Measurements from ENCODE around the gene GATAD2B.

GATAD2B gene

GRCh38 chr1:153774026-153774595, 148.7 kb downstream of the GATAD2B start:
- Histone ChIP-seq H3K4me3 (ENCODE audit: low read depth, low read length, poor library complexity, severe bottlenecking) (no peak overlapping the region), H3K27me3 (ENCODE audit: insufficient read depth, low read length) (no peaks in the 10 kb centered on the region), H3K9me3 (ENCODE audit: low read length) (no peaks in the 10 kb centered on the region), H3K4me2 (ENCODE audit: low read length) (no peak overlapping the region), H3K79me2 (ENCODE audit: insufficient read depth, low read length) (no peaks in the 10 kb centered on the region), H3K4me1 (ENCODE audit: insufficient read depth, low read length, severe bottlenecking) (peaks cover 12% of the 10 kb centered on the region), H3K9me2 (ENCODE audit: low read depth, low read length) (no peaks in the 10 kb centered on the region), H3K36me3 (ENCODE audit: insufficient read depth, low read length) (peaks cover 49% of the 10 kb centered on the region), H2AFZ (ENCODE audit: low read length) (no peak overlapping the region), H3K27ac (ENCODE audit: low read depth, low read length, poor library complexity, severe bottlenecking) (no peak overlapping the region), H3K9ac (ENCODE audit: low read length) (no peak overlapping the region), H3F3A (ENCODE audit: insufficient read depth, low read length) (no peaks in the 10 kb centered on the region), H4K20me1 (ENCODE audit: insufficient read depth, low read length) (no peaks in the 10 kb centered on the region)
- TF ChIP-seq CTCF (IDR thresholded peaks at IDR 0.05; ENCODE audit: low read length) (no peak), EZH2 (IDR thresholded peaks at IDR 0.05; ENCODE audit: borderline replicate concordance, low read length) (no peak)

- H3K27ac ChIP-seq (ENCODE audit: low read depth, low read length, poor library complexity, severe bottlenecking), result no peak overlapping the region
- H3K27me3 ChIP-seq (ENCODE audit: insufficient read depth, low read length), result no peaks in the 10 kb centered on the region
- H3K9me2 ChIP-seq (ENCODE audit: low read depth, low read length), result no peaks in the 10 kb centered on the region
- no peak overlapping the region for H3K4me2 ChIP-seq (ENCODE audit: low read length)
- H3K79me2 ChIP-seq (ENCODE audit: insufficient read depth, low read length), result no peaks in the 10 kb centered on the region
- no peak overlapping the region for H2AFZ ChIP-seq (ENCODE audit: low read length)
- H3K4me3 ChIP-seq (ENCODE audit: low read depth, low read length, poor library complexity, severe bottlenecking), result no peak overlapping the region
- no peak for TF ChIP-seq CTCF (IDR thresholded peaks at IDR 0.05; ENCODE audit: low read length)
- no peak for TF ChIP-seq EZH2 (IDR thresholded peaks at IDR 0.05; ENCODE audit: borderline replicate concordance, low read length)
- peaks cover 12% of the 10 kb centered on the region for H3K4me1 ChIP-seq (ENCODE audit: insufficient read depth, low read length, severe bottlenecking)
- no peaks in the 10 kb centered on the region for H4K20me1 ChIP-seq (ENCODE audit: insufficient read depth, low read length)
- H3K9ac ChIP-seq (ENCODE audit: low read length), result no peak overlapping the region
- H3F3A ChIP-seq (ENCODE audit: insufficient read depth, low read length), result no peaks in the 10 kb centered on the region
- H3K9me3 ChIP-seq (ENCODE audit: low read length), result no peaks in the 10 kb centered on the region
- H3K36me3 ChIP-seq (ENCODE audit: insufficient read depth, low read length), result peaks cover 57% of the 10 kb centered on the region
These were observed 149.5 kb downstream of the GATAD2B start for GRCh38 chr1:153773096-153773921.

GRCh38 chr1:153771841-153772593, 150.8 kb downstream of the GATAD2B start:
- Histone ChIP-seq H3F3A (ENCODE audit: insufficient read depth, low read length) (no peaks in the 10 kb centered on the region), H3K4me3 (ENCODE audit: low read depth, low read length, poor library complexity, severe bottlenecking) (no peak overlapping the region), H3K4me2 (ENCODE audit: low read length) (no peak overlapping the region), H2AFZ (ENCODE audit: low read length) (no peak overlapping the region), H3K4me1 (ENCODE audit: insufficient read depth, low read length, severe bottlenecking) (peaks cover 12% of the 10 kb centered on the region), H3K27me3 (ENCODE audit: insufficient read depth, low read length) (no peaks in the 10 kb centered on the region), H3K9me3 (ENCODE audit: low read length) (no peaks in the 10 kb centered on the region), H3K9ac (ENCODE audit: low read length) (no peak overlapping the region), H3K9me2 (ENCODE audit: low read depth, low read length) (no peaks in the 10 kb centered on the region), H3K27ac (ENCODE audit: low read depth, low read length, poor library complexity, severe bottlenecking) (no peak overlapping the region), H4K20me1 (ENCODE audit: insufficient read depth, low read length) (no peaks in the 10 kb centered on the region), H3K79me2 (ENCODE audit: insufficient read depth, low read length) (no peaks in the 10 kb centered on the region), H3K36me3 (ENCODE audit: insufficient read depth, low read length) (peaks cover 70% of the 10 kb centered on the region)
- TF ChIP-seq CTCF (IDR thresholded peaks at IDR 0.05; ENCODE audit: low read length), result peak; percentile 58; the same call in 1 of the 2 replicates
- no peak for TF ChIP-seq EZH2 (IDR thresholded peaks at IDR 0.05; ENCODE audit: borderline replicate concordance, low read length)

Measured in OCI-LY1 (cell line).